ENCODE measurements around the gene S1PR5. TPM values are rescaled to one million over a fixed set of nuclear protein-coding genes. Genes with fewer than 3 reads are reported as not detected.

S1PR5 gene
- polyA plus RNA-seq, 1 donor (not counting 4 experiments of a cell fraction or from before 2014, with no cell fraction given): 10.5 TPM

DNA sequence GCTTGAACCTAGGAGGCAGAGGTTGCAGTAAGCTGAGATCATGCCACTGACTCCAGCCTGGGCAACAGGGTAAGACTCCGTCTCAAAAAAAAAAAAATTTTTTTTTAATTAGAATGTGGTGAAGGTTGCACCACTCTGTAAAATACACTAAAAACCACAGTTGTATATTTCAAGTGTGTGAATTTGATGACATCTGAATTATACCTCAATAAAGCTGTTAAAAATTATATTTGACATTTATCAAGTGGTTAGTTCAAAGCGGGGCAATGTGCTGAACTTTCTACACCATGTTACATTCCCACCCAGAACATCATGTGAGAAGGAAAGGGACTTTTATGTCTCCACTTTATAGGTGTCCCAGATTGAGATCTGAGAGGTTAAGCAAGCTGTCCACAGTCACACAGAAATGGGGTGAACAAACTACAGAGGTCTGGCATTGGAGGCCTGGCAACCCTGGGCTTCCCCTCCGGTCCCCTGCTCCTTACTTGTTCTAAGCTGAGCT is 5.9 kb upstream of the S1PR5 start:
- Histone ChIP-seq H3K4me2 (ENCODE audit: control insufficient read depth, extremely low read depth, insufficient read depth, low read depth, low read length) (no peak overlapping the region), H3K9me1 (ENCODE audit: control insufficient read depth, extremely low read depth, insufficient read depth, low read length) (no peaks in the 10 kb centered on the region), H2AFZ (ENCODE audit: control insufficient read depth, low read length) (no peak overlapping the region), H3K27ac (ENCODE audit: control insufficient read depth, insufficient read depth, low read length) (no peak overlapping the region), H3K9ac (ENCODE audit: control insufficient read depth, extremely low read depth, insufficient read depth, low read length) (no peak overlapping the region), H3K4me3 (ENCODE audit: control insufficient read depth in 2 of 3, extremely low read depth in 1 of 3, insufficient read depth in 2 of 3, low read depth in 1 of 3, low read length in 3 of 3) (no peak overlapping the region), H3K79me2 (ENCODE audit: control insufficient read depth, insufficient read depth, low read length) (no peaks in the 10 kb centered on the region), H3K9me3 (ENCODE audit: control insufficient read depth, low read depth, low read length) (no peaks in the 10 kb centered on the region), H4K20me1 (ENCODE audit: control insufficient read depth, extremely low read depth, insufficient read depth, low read length) (no peaks in the 10 kb centered on the region), H3K36me3 (ENCODE audit: control insufficient read depth in 2 of 2, extremely low read depth in 1 of 2, insufficient read depth in 2 of 2, low read length in 2 of 2) (no peaks in the 10 kb centered on the region), H3K4me1 (ENCODE audit: control insufficient read depth, extremely low read depth, insufficient read depth, low read length) (peaks cover 22% of the 10 kb centered on the region), H3K27me3 (ENCODE audit: control insufficient read depth, extremely low read depth, insufficient read depth, low read length) (no peaks in the 10 kb centered on the region)
- TF ChIP-seq, protein P1, sequence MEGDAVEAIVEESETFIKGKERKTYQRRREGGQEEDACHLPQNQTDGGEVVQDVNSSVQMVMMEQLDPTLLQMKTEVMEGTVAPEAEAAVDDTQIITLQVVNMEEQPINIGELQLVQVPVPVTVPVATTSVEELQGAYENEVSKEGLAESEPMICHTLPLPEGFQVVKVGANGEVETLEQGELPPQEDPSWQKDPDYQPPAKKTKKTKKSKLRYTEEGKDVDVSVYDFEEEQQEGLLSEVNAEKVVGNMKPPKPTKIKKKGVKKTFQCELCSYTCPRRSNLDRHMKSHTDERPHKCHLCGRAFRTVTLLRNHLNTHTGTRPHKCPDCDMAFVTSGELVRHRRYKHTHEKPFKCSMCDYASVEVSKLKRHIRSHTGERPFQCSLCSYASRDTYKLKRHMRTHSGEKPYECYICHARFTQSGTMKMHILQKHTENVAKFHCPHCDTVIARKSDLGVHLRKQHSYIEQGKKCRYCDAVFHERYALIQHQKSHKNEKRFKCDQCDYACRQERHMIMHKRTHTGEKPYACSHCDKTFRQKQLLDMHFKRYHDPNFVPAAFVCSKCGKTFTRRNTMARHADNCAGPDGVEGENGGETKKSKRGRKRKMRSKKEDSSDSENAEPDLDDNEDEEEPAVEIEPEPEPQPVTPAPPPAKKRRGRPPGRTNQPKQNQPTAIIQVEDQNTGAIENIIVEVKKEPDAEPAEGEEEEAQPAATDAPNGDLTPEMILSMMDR (optimal IDR thresholded peaks at IDR 0.05 in 1 of 3, IDR thresholded peaks at IDR 0.05 in 1 of 3, conservative IDR thresholded peaks at IDR 0.05 in 1 of 3; ENCODE audit: extremely low read depth in 1 of 3, insufficient read depth in 2 of 3, low read length in 3 of 3): no peak
- TF ChIP-seq EZH2 (IDR thresholded peaks at IDR 0.05; ENCODE audit: low read length): no peak
- dilution Hi-C loops (cut with MboI; ENCODE audit: extremely low pct_ligation_motif_present, low sequenced_read_pairs): no loop called here
- FAIRE-seq (no peak), DNase-seq (ENCODE audit: low read depth, low spot score) (no peak)

DNA sequence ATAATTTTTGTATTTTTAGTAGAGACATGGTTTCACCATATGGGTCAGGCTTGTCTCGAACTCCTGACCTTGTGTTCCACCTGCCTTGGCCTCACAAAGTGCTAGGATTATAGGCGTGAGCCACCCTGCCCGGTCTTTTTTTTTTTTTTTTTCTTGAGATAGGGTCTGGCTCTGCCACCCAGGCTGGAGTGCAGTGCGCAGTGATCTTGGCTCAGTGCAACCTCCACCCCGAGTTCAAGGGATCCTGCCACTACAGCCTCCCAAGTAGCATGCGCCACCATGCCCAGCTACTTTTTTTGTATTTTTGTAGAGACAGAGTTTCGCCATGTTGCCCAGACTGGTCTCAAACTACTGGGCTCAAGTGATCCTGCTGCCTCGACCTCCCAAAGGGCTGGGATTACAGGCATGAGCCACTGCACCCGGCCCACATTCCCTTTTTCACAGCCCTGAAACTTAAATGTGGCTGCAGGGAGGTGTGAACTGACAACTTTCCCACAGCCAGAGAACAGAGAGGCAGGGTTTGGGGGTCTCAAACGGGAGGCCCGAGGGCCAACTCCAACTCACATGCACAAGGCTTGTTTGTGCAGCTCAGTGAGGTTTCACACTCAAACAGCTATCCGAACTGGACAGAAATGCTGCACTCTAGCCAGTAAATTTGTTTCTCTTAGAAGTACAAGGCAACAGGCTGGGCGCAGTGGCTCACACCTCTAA is 4.4 kb upstream of the S1PR5 start:
- no peak overlapping the region for H3K9ac ChIP-seq (ENCODE audit: control insufficient read depth, extremely low read depth, insufficient read depth, low read length)
- dilution Hi-C loops (cut with MboI; ENCODE audit: extremely low pct_ligation_motif_present, low sequenced_read_pairs): no loop called here
- H3K9me1 ChIP-seq (ENCODE audit: control insufficient read depth, extremely low read depth, insufficient read depth, low read length): no peaks in the 10 kb centered on the region
- DNase-seq (ENCODE audit: low read depth, low spot score): no peak
- H3K36me3 ChIP-seq (ENCODE audit: control insufficient read depth in 2 of 2, extremely low read depth in 1 of 2, insufficient read depth in 2 of 2, low read length in 2 of 2): no peaks in the 10 kb centered on the region
- TF ChIP-seq, protein P1 (optimal IDR thresholded peaks at IDR 0.05 in 1 of 3, IDR thresholded peaks at IDR 0.05 in 1 of 3, conservative IDR thresholded peaks at IDR 0.05 in 1 of 3; ENCODE audit: extremely low read depth in 1 of 3, insufficient read depth in 2 of 3, low read length in 3 of 3): no peak
- no peak for TF ChIP-seq EZH2 (IDR thresholded peaks at IDR 0.05; ENCODE audit: low read length)
- H3K27me3 ChIP-seq (ENCODE audit: control insufficient read depth, extremely low read depth, insufficient read depth, low read length): no peaks in the 10 kb centered on the region
- H3K79me2 ChIP-seq (ENCODE audit: control insufficient read depth, insufficient read depth, low read length): peaks cover 3% of the 10 kb centered on the region
- H2AFZ ChIP-seq (ENCODE audit: control insufficient read depth, low read length): peak overlapping the region; percentile 27
- peaks cover 30% of the 10 kb centered on the region for H3K4me1 ChIP-seq (ENCODE audit: control insufficient read depth, extremely low read depth, insufficient read depth, low read length)
- H4K20me1 ChIP-seq (ENCODE audit: control insufficient read depth, extremely low read depth, insufficient read depth, low read length): no peaks in the 10 kb centered on the region
- H3K27ac ChIP-seq (ENCODE audit: control insufficient read depth, insufficient read depth, low read length): no peak overlapping the region
- no peak for FAIRE-seq
- H3K9me3 ChIP-seq (ENCODE audit: control insufficient read depth, low read depth, low read length): no peaks in the 10 kb centered on the region
- peak overlapping the region; percentile 9 for H3K4me2 ChIP-seq (ENCODE audit: control insufficient read depth, extremely low read depth, insufficient read depth, low read depth, low read length)
- no peak overlapping the region for H3K4me3 ChIP-seq (ENCODE audit: control insufficient read depth in 2 of 3, extremely low read depth in 1 of 3, insufficient read depth in 2 of 3, low read depth in 1 of 3, low read length in 3 of 3)
